Measurements from ENCODE around the gene CETP. TPM values are rescaled to one million over a fixed set of nuclear protein-coding genes. Genes with fewer than 3 reads are reported as not detected.

Gene CETP, protein sequence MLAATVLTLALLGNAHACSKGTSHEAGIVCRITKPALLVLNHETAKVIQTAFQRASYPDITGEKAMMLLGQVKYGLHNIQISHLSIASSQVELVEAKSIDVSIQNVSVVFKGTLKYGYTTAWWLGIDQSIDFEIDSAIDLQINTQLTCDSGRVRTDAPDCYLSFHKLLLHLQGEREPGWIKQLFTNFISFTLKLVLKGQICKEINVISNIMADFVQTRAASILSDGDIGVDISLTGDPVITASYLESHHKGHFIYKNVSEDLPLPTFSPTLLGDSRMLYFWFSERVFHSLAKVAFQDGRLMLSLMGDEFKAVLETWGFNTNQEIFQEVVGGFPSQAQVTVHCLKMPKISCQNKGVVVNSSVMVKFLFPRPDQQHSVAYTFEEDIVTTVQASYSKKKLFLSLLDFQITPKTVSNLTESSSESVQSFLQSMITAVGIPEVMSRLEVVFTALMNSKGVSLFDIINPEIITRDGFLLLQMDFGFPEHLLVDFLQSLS
- not detected in 2 replicates for total RNA-seq (2014; rRNA removed; shearing (Covaris generic))

DNA sequence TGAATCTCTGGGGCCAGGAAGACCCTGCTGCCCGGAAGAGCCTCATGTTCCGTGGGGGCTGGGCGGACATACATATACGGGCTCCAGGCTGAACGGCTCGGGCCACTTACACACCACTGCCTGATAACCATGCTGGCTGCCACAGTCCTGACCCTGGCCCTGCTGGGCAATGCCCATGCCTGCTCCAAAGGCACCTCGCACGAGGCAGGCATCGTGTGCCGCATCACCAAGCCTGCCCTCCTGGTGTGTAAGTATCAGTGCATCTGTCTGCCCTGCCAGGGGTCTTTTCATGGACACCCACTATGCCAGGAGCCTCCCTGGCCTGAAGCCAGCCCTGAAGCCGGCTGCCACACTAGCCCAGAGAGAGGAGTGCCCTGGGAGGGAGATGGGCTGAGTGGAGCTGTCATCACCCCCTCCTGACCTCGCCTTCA, at the start of gene CETP:
Gene CETP, plus strand, starts transcription at position 100 of the 431 bp plus-strand sequence. Its CDS starts 30 bp downstream, at position 130.
- DNase-seq (ENCODE audit: low spot score), result no peak

DNA sequence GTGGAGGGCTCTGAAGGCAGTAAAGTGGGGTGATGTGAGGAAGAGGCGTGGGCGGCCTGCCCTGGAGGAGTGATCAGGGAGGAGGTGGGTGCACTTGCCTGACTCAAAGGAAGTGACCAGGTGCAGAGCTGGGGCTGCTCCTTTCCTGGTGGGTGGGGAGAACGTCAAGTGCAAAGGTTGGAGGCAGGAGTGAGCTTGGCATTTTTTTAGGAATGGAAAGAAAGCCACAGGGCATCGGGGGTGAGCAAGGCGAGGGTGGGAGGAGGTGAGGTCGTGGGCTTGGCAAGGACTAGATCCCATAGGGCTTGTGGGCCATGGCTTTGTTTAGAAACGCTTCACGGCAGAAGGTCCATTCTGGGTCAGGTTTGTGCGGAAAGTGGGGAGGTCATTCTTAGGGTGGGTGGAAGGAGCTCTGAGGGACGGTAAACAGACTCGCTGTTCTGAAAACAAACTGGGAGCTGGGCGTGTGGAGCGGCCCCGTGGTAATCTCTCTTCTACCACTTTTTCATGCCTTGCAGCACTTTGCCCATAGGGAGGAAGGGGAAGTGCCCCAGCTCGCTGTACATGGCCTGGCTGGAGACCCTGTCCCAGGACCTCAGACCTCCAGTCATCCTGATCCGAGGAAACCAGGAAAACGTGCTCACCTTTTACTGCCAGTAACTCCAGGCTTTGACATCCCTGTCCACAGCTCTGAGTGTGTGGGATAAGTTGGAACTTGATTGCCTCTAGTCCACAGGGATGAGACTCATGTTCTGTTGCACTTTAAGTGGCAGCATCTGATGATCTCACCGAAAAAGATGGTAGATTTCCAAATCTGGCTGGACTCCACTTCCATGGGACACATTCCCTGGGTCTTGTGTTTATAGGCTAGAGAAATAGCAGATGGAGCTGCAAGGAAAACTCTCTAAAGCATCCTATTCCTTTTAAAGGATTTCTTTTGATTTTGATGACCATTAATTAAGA, 48.7 kb upstream of the CETP start:
- DNase-seq (ENCODE audit: low spot score), result no peak

DNA sequence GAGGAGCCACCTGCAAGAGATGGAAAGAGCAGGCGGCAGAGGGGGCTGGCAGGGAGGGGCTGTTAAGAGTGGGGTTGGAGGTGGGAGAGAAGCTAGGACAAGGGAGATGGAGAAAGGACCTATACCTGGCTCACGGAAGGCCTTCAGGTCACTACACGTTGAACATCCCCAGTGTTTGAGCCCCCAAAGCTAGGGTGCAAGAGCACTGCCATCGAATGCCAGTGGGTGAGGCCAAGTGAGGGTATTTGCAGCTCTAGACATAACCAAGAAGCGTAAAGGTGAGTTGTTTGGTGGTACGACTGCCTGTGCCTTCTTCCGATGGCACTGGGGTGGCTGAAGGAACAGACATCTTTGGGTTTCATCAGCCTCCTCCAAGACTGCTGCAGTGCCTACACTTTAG, 46.9 kb upstream of the CETP start:
- DNase-seq (ENCODE audit: low spot score), result no peak

DNA sequence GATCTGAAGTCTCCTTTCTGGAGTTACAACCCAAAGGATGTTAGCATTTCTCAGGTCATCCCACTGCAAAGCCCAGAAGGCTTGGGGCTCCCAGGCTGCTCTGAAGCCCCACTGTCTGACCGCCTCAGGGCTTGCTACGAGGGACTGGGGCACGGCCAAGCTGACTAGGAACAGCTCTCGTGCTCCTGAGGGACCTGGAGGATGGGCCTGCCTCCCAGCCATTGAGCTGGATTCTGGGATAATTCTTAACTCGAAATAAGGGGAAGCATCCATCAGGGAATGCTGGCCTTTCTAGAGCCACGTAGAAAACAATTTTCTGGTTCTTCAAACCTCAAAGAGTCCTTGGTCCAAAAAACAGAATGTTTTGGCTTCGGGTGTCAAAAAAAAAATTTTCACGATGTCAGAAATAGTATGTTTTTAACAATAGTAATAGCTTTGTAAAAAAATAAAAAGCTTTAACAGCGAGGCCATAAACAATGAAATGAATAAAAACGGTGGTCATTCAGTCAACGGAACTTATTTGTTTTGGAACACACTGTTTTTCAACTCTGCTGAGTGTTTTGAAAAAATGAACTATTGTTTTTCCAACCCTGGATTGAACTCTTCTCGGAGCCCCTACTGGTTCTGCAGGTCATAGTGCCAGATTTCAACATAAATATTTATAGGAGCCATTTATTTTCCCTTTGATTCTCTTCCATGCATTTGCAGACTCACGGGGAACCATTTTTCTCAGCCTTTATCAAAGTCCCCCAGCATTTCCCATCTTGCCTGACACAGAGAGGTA, 46.2 kb upstream of the CETP start:
- no peak for DNase-seq (ENCODE audit: low spot score)

DNA sequence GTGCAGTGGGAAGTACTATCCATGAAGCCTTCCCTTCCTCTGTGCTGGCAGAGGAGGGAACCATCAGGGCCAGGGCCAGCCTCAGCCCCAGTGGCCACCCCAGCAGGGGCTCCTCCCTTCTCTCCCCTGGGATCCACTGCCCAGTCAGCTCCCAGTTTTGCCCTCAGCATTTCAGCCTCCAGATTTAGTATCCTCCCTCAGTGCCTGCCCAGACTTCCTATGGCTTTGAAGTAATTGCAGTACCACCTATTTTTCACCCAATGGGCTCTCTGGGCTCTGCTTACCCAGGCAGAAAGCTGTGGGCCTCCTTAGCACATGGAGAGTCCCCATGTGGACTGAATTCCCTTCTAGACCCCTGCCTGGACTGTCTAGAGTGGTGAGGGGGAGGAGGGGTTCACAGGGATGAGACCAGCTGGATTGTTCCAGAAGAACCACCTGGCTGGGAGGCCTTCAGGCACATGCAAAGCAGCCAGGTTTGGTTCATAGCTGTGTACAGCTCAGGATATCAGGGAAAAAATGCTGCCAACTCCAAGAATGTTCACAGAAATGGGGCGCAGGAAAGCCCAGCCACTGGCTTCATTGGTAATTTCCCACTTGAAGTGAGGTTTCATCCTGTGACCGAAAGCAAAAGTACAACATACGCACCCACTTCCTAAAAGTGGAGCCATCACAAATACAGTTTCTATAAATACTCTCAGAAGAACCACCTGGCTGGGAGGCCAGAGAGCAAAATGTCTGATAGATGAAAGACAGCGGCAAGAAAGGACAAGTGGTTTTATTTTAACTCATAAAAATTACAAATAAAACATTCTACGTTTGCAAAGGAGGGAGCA, 45.0 kb upstream of the CETP start:
- DNase-seq (ENCODE audit: low spot score), result no peak

DNA sequence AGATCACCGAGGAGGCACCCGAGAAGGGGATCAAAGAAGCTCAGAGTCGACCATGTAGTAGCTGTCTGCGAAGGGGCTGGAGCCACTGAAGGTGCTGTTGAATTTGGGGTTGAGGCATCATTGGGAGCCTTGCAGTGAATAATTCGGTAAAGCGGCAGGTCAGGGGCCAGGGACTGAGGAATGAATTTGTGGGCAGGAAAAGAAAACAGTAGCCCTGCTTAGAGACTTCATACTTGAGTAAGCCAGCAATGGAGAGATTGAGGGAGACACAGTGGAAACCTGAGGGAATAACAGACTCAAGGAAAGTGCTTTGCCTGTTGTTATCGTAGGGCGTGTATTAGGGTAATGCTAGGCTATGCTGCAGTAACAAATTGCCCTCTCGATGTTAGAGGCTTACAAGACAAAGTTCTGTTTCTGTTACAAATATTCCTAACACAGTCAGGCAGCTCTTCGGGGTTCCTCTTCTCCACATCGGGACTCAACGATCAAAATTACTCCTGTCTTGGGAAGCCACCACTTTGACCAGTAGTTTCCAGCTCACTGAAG, 43.2 kb upstream of the CETP start:
- DNase-seq (ENCODE audit: low spot score), result no peak

DNA sequence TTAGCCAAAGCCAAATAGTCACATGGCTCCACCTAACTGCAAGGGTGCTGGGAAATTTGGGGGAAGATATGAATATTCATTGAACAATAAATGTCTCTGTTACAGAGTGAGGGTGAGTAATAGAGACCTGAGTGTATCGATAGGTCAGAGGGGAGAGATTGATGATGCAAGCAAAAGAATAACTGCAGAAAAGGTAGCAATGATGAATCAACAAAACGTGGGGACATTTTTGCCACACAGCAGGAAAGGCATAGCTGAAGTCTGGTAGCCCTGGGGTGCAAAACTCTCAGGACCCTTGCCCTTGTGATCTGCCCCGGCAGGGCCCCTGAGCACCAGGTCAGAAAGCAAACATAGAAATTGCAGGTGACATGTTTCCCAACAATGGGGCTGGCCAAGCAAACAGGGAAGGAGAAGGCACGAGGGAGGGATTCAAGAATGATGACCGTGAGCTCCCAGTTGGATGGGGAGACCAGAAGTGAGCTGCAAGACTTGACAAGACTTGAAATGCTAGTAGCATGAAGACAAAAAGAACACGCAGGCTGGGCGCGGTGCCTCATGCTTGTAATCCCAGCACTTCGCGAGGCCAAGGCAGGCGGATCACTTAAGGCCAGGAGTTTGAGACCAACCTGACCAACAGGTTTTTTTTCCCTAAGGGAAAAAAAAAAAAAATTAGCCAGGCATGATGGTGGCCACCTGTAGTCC, 42.5 kb upstream of the CETP start:
- no peak for DNase-seq (ENCODE audit: low spot score)

DNA sequence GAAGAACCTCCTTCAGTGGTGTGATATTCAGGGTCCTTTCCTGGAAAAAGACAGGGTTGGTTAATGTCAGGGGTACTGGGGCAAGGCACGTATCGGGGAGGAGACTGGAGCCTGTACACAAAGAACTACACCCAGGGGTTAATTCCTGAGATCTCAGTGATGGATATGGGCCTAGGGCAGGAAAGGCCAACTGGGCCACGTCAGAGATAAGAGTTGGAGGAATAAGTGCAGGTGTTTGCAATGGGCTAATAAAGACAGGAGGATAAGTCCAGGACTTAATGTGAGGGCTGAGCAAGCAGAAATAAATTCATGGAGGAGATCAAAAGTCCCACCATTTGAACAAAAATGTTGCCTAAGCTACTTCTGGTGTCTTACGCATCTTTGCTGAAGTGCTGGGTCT, 40.2 kb upstream of the CETP start:
- DNase-seq (ENCODE audit: low spot score), result no peak

DNA sequence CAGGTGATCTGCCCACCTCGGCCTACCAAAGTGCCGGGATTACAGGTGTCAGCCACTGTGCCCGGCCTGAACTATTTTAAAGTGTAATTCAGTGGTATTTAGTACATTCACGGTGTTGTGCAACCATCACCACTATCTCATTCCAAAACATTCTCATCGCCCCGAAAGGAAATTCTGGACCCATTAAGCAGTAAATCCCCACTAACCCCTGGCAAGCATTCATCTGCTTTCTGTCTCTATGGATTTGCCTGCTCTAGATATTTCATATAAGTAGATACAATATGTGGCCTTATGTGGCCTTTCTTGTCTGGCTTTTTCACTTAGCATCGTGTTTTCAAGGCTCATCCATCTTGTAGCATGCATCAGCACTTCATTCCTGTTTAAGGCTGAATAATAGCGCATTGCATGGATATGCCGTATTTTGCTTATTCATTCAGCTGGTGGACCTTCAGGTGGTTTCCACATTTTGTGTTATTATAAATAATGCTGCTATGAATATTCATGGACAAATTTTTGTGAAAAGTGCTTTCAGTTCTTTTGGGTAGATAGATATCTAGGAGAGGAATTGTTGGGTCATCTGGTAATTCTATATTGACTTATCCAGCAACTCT, 38.2 kb upstream of the CETP start:
- DNase-seq (ENCODE audit: low spot score), result no peak

DNA sequence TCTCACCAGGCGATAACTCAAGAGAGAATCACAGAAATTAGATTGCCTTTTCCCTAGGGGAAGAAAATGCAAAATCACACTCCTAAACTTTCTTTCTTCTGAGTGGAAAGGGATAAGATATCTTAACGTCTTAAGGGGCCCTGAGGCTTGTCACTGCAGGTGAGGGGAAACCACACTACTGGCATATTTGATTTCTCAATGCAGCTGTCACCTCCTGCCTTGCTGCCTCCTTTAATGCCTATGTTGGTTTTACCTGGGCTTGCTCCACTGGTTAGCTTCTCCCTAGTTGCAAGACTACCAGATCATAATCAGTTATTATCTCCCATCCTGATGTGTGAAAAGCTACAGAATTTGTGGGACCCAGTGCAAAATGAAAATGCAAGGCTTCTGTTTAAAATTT, 34.3 kb upstream of the CETP start:
- no peak for DNase-seq (ENCODE audit: low spot score)

DNA sequence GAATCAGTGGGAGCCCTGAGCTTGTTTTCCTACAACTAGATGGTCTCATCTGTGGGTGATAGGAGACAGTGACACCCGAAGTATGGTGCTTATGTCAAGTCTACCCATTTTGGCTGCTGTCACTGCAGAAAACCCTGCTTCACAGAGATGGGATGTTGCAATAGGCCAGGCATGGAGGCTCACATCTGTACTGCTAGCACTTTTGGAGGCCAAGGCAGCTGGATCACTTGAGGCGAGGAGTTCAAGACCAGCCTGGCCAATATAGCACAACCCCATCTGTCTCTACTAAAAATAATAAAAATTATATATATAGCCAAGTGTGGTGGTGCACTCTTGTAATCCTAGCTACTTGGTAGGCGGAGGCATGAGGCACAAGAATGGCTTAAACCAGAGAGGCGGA, 32.1 kb upstream of the CETP start:
- DNase-seq (ENCODE audit: low spot score), result no peak

DNA sequence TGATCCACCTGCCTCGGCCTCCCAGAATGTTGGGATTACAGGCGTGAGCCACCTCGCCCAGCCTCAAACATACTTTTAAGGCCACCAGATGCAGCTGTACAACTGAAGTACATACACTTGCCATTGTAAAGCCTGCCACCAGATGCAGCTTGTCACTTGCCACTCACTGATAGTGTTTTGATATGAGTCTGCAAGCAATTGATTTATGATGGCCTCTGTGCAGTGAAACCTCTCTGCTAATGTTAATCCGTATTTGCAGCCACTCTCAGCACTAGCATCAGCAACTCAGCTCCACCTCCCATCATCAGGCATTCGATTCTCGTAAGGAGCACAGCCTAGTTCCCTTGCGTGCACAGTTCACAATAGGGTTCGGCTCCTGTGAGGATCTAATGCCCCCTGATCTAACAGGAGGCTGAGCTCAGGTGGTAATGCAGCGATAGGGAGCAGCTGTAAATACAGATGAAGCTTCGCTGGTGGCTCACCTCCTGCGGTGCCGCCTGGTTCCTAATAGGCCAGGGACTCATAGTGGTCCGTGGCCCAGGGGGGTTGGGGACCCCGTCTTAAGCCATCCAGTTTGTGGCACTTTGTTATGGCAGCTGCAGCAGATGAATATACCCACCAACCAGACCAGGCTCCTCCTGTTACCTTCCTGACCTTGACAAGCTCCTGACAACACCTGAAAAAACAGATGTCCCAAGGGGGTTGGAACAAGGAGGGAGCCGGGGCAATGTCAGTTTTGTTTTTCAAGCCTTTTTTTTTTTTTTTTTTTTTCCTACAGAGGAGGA, 31.1 kb upstream of the CETP start:
- no peak for DNase-seq (ENCODE audit: low spot score)

DNA sequence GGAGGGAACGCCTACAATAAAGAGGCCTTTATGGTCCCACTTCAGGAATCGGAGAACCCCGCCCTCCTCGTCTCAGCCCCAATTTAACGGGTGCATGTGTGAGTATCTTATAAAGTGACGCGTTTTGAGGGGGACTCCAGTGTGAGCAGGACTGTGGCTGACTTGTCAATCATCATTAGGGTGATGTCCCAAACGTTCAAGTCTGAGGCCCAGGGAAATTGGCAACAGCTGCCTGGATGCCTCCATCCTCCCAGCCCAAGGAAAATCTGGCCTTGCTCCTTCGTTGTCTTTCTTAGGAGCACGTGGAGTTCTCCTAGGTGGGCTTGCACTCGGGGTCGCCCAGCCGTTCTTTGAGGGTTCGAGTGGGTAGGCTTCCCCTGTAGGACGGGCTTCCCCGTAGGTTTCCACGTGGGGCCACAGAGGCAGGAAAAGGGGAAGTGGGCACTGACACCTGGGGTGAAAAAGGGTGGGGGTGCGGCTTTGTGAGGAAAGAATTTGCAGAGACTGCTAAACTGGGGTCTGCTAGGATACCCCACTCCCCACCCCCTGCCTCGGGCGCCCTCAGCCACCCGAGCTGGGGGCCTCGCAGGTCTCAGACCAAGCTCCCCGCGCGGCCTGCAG, 30.4 kb upstream of the CETP start:
- no peak for DNase-seq (ENCODE audit: low spot score)

DNA sequence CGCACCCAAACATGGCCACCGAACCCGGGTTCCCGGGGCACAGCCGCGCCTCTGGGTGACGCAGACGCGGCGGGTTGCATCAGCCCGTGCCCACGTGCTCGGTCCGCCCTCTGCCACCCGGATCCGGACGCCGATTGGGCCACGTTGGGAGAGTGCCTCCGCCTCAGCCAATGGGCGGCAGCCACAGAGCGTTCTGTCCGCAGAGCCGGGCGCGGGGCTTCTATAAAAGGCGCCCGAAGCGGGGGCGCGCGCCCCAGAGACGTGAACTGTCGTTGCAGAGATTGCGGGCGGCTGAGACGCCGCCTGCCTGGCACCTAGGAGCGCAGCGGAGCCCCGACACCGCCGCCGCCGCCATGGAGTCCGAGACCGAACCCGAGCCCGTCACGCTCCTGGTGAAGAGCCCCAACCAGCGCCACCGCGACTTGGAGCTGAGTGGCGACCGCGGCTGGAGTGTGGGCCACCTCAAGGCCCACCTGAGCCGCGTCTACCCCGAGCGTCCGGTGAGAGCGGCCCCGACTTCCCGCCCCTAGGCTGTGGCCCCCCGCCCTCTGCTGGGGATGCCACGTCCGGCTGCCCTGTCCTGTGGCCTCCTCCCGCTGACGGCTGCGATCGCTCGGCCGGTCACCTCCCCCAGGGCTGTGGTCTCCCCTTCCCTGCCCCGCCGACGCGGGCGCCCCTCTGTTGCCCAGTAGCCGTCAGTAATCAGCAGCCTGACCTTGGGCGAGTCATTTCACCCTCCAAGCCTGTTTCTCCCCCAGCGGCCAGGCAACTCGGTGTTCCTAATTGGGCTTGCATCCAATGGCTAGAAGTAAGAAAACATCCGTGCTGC, 29.6 kb upstream of the CETP start, which contains the start of gene HERPUD1:
Gene HERPUD1, plus strand, starts transcription at position 251 of the 829 bp plus-strand sequence. Its CDS starts 103 bp downstream, at position 354.
- peak; percentile 97 for DNase-seq (ENCODE audit: low spot score)

DNA sequence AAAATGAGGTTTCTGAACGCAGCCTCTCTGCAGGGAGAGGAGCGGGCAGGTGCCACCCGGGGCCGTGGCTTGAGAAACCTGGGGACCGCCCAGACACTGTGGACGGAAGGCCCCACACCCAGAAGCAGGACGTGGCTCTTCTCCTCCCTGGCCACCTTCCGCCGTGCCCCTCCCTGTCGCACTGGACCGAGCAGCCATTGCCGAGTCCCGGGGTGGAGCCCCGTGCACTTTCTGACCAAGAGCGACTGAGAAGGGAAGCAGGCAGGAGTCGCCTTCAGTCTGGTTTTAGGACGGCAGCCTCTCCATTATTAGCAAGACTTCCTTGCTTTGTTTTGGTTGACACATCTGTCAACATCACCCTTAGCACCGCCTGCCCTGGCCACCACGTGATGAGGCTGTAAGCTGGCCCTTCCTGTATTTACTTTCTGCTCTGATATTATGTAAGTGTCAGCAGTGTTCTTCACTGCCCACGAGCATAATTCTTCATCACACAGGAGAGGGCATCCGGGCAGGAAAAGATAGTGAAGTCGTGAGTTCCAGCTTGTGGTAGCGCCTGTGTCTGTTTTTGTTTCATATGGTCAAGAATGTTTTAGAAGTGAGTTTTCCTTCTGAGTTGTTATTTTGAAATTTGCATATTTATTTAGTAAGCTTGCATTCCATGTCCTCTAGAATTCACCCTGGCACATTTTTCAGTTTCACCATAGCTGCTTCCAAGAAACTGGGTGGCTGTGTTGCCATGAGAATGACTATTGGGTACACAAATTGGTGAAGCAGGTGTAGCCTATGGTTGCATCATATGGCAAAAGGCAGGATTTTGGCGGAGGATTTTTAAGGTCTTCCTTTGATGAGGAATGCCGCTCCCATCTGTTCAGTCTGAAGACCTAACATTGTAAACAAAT, 28.8 kb upstream of the CETP start:
- DNase-seq (ENCODE audit: low spot score), result peak; percentile 75
